GM10266 (cell line): Measurements from ENCODE around the gene PRMT2.

Experiments
- DNase-seq: peaks from one replicate; pipeline ENCODE4 v3.0.0; 2012; ENCODE audit errors: extremely low spot score
- CTCF ChIP-seq: IDR thresholded peaks from 2 replicates; pipeline ENCODE4 v1.5.1; 2012; ENCODE audit warnings: mild to moderate bottlenecking, low read depth; ENCODE audit not compliant: control insufficient read depth, insufficient read depth; ENCODE audit errors: missing control alignments

The PRMT2 gene

GRCh38 chr21:46600305-46600704 lies 35.2 kb upstream of the PRMT2 start:
- DNase-seq: no peak
- TF ChIP-seq CTCF: no peak

GRCh38 chr21:46600978-46601377 lies 34.5 kb upstream of the PRMT2 start:
- no peak for DNase-seq
- TF ChIP-seq CTCF: no peak

DNA sequence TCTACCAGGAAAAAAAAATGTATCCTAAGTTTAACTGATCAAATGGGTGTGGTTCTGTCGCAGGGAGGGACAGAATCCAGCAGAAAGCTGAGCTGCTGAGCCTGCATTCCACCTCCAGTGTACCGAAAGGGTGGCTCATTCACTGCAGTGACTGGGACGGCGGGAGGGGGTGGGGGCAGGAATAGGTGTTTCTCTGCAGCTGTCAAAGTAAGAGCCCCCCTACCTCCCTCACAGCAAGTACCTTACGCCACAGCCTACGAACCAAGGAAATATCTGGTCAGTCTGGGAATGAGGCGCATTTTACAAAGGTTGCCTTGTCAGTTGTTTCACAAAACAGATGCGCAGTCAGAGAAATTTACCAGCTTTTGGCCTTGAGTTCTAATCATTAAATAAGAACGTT lies 32.2 kb upstream of the PRMT2 start:
- DNase-seq: no peak

GRCh38 chr21:46604329-46604974 lies 31.0 kb upstream of the PRMT2 start:
- DNase-seq: no peak
- TF ChIP-seq CTCF: no peak

More for the DNA sequence above, 32.2 kb upstream of the PRMT2 start:
- no peak for TF ChIP-seq CTCF

GRCh38 chr21:46604975-46605766 lies 30.3 kb upstream of the PRMT2 start, which contains the start of gene S100B:
Gene S100B (minus strand): TSS chr21:46605082. CDS start chr21:46602415, 2,667 bp downstream.
- no peak for TF ChIP-seq CTCF

DNA sequence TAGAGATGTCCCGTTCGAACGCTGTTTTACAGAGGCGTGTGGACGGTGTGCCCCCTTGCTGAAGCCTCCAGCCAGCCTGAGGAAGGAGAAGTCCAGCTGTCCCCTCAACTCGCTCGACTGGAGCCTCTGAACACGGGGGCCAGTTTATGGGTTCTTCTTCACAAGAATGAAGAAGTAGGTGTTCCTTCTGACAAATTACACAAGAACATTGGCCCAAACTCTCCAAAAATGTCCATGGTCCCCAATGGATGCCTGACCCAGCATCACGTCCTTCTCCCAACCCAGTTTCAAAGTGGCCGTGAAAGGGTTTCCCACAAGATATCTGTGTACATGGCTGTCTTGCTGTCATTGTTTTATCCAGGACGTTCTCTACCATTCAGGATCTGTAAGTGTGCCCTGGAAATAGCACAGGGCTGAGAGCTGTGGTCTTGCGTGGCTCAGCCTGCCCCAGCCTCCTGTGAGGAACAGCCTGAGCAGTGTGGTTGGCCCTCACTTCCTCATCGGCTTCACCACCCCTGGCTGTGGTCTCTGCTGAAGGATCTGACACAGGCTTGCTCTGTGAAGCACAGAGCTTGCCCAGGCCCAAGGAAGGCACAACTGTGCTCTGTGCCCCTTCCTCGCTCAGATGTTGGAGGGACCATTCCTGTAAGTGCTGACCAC lies 29.6 kb upstream of the PRMT2 start:
- no peak for TF ChIP-seq CTCF
- no peak for DNase-seq

More at GRCh38 chr21:46604975-46605766, 30.3 kb upstream of the PRMT2 start, which contains the start of gene S100B:
- no peak for DNase-seq
